CD4-positive, alpha-beta T cell treated with Interleukin-21 for 1 hour (primary cell): ENCODE data around the gene FLVCR1.
"Not testable (repeated sequence)": the region's sequence is repeated elsewhere in the genome, so short reads cannot be mapped to it uniquely, and the experiment has no call there.

Source experiments
- DNase-seq: peaks from one replicate; pipeline ENCODE4 v3.0.0-alpha.2; 2020

The FLVCR1 gene

GRCh38 chr1:212860713-212861581 lies 2.9 kb downstream of the FLVCR1 start:
- peak; percentile 2 for DNase-seq

- DNase-seq = peak; percentile 1
These were observed 4.1 kb downstream of the FLVCR1 start for GRCh38 chr1:212862111-212862690.

- DNase-seq = not testable (repeated sequence)
These were observed 5.3 kb downstream of the FLVCR1 start for GRCh38 chr1:212863345-212863744.

DNA sequence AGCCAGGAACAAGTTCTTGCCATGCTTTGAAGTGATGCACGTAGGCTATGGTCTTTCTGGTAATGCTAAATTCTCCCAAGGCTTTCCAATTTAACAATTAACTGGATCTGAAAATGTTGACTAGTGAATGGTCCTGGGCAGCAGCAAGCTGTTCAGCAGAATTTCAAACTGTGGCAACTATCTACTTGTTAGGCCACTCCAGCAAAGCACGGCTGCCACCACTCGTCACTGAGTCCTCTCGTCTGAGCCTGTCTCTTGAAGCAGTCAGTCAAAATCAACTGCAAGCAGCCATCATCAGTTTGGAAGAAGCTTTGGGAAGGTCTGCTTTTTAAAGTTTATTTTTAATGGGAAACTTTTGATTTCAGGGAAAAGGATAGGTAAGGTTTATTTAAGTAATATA lies 6.1 kb downstream of the FLVCR1 start:
- DNase-seq = no peak

DNA sequence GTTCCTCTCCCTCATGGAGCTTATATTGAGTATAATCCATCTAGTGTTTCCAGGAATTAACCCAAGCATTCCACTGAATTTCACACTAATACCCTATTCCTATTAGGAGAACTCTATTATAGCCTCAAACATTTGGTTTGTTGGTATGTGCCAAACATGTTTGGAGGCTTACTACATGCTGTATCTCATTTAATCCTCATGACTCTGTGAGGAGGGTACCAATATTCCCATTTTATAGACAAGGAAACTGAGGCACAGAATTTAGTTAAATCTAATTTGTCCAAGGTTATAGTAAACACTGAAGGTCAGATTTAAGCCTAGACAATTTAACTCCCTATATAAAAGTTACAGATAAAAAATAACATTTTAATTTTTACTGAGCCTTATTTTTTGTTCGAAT lies 9.1 kb downstream of the FLVCR1 start:
- no peak for DNase-seq

- DNase-seq = no peak
These were observed 13.9 kb downstream of the FLVCR1 start for GRCh38 chr1:212871976-212872375.

GRCh38 chr1:212873518-212873917 lies 15.4 kb downstream of the FLVCR1 start:
- DNase-seq = no peak

GRCh38 chr1:212878418-212878817 lies 20.3 kb downstream of the FLVCR1 start:
- no peak for DNase-seq

- DNase-seq = no peak
These were observed 22.0 kb downstream of the FLVCR1 start for GRCh38 chr1:212879947-212880690.

GRCh38 chr1:212884592-212884991 lies 26.5 kb downstream of the FLVCR1 start:
- no peak for DNase-seq

DNA sequence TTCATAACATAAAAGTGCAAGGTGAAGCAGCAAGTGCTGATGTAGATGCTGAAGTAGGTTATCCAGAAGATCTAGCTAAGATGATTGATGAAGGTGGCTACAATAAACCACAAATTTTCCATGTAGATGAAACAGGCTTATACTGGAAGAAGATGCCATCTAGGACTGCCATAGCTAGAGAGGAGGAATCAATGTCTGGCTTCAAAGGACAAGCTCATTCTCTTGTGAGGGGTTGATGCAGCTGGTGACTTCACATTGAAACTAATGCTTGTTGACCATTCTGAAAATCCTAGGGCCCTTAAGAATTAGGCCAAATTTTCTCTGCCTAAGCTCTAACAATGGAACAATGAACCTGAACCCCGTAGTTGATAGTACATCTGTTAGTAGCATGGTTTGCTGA lies 34.0 kb downstream of the FLVCR1 start:
- no peak for DNase-seq

GRCh38 chr1:212899845-212900244 lies 41.8 kb downstream of the FLVCR1 start:
- no peak for DNase-seq

- no peak for DNase-seq
These were observed 43.2 kb downstream of the FLVCR1 start for GRCh38 chr1:212901290-212901689.

GRCh38 chr1:212902054-212902453 lies 44.0 kb downstream of the FLVCR1 start:
- DNase-seq = no peak

- no peak for DNase-seq
These were observed 45.6 kb downstream of the FLVCR1 start for GRCh38 chr1:212903664-212904063.

DNA sequence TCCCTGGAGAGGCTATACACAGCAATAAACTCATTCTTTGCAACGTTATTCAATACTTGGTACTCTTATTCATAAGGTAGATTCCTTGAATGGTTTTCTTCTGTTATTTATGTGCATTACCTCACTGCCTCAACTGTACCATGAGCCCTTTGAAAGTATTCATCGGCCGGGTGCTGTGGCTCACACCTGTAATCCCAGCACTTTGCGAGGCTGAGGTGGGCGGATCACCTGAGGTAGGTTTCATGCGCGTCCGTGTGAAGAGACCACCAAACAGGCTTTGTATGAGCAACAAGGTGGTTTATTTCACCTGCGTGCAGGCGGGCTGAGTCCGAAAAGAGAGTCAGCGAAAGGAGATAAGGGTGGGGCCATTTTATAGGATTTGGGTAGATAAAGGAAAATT lies 50.0 kb downstream of the FLVCR1 start:
- not testable (repeated sequence) for DNase-seq

DNA sequence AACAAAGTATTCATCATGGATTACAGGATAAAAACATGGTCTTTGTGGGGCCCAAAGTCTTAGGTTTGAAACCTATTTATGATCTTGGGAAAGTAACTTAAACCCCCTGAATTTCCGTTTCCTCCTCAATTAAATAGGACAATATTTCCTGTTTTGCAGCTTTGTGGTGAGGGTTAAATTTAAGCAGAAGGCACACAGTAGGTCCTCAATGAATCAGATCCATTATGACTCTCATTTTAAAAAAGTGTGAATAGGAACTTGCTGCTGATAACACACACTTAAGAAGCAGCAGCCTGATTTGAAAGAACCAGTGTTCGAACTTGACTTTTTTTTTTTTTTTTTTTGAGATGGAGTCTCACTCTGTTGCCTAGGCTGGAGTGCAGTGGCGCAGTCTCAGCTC lies 50.9 kb downstream of the FLVCR1 start:
- DNase-seq = no peak

GRCh38 chr1:212909652-212910063 lies 51.6 kb downstream of the FLVCR1 start:
- no peak for DNase-seq

GRCh38 chr1:212910213-212910612 lies 52.1 kb downstream of the FLVCR1 start:
- DNase-seq = not testable (repeated sequence)

DNA sequence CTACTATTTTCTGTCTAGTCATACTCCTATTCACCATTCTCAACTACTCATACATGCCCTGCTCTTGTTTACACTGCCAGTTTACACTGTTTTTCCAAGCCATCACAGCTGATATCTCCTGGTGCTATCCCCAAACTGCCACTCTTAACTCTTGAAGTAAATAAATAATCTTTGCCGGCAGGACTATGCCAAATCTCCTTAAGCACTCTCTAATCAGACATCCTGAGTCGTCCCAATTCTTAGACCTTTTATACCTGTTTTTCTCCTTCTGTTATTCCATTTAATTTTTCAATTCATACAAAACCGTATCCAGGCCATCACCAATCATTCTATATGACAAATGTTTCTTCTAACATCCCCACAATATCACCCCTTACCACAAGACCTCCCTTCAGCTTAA lies 55.6 kb downstream of the FLVCR1 start:
- DNase-seq = not testable (repeated sequence)

GRCh38 chr1:212914110-212914509 lies 56.0 kb downstream of the FLVCR1 start:
- not testable (repeated sequence) for DNase-seq

GRCh38 chr1:212914789-212915188 lies 56.7 kb downstream of the FLVCR1 start:
- no peak for DNase-seq

GRCh38 chr1:212915245-212916091 lies 57.4 kb downstream of the FLVCR1 start:
- no peak for DNase-seq
